Esophagus (tissue), 2 donors: ENCODE results near the gene BRME1. TPM values are rescaled to one million over a fixed set of nuclear protein-coding genes. Genes with fewer than 3 reads are reported as not detected.

Experiments used
- H3K27ac ChIP-seq, 2 donors: one replicate each; pipeline ENCODE4 v1.5.1; 2013; ENCODE audit warnings: low read depth in 2 of 2, mild to moderate bottlenecking in 2 of 2, inconsistent platforms in 1 of 2, low read length in 1 of 2, moderate library complexity in 1 of 2
- H3K27me3 ChIP-seq, 2 donors: one replicate each; pipeline ENCODE4 v1.6.1; 2013; ENCODE audit warnings: low read length in 2 of 2, control low read depth in 1 of 2, mild to moderate bottlenecking in 1 of 2; ENCODE audit not compliant: insufficient read depth in 2 of 2, control insufficient read depth in 1 of 2
- H3K36me3 ChIP-seq, 2 donors: one replicate each; pipeline ENCODE4 v1.6.1; 2013; ENCODE audit warnings: low read length in 1 of 2; ENCODE audit not compliant: control insufficient read depth in 2 of 2, insufficient read depth in 2 of 2
- H3K4me1 ChIP-seq, 2 donors: one replicate each; pipeline ENCODE4 v1.6.1; 2013; ENCODE audit warnings: low read length in 1 of 2; ENCODE audit not compliant: control insufficient read depth in 2 of 2, insufficient read depth in 2 of 2
- H3K4me3 ChIP-seq, 2 donors: one replicate each; pipeline ENCODE4 v1.5.1; 2013; ENCODE audit warnings: low read length in 2 of 2, mild to moderate bottlenecking in 2 of 2, low read depth in 1 of 2, moderate library complexity in 1 of 2
- H3K9me3 ChIP-seq, 2 donors: one replicate each; pipeline ENCODE4 v1.6.1; 2013; ENCODE audit warnings: mild to moderate bottlenecking in 2 of 2, low read depth in 1 of 2, low read length in 1 of 2, moderate library complexity in 1 of 2; ENCODE audit not compliant: control insufficient read depth in 2 of 2, insufficient read depth in 1 of 2
- WGBS, 2 donors: extraction: QIAGEN DNeasy Blood & Tissue Kit; methylation state at CpG; one replicate each; pipeline ENCODE4 v1.1.7; 2013; 5-methylcytosine and 5-hydroxymethylcytosine counted together
- polyA plus RNA-seq, 2 donors: library from polyadenylated mRNA; stranded (reverse); fragments of 200-250 nt; gene quantifications; one replicate each; pipeline ENCODE4 v1.2.3, GENCODE V29; 2013
- donor health status: healthy with polysubstance abuse.
- donor health status: Bipolar disorder and iron deficiency.

BRME1 gene
- polyA plus RNA-seq, 2 donors, result 7.5 to 13.0 TPM

GRCh38 chr19:13917888-13918406 is 12.0 kb upstream of the BRME1 start:
- H3K27me3 ChIP-seq, result no peaks in the 10 kb centered on the region
- no peak overlapping the region for H3K27ac ChIP-seq
- no peak overlapping the region for H3K4me3 ChIP-seq
- WGBS, 2 donors, result 84 to 85% methylated on average over 14 of the region's 14 CpGs
- peaks cover 18 to 52% of the 10 kb centered on the region in 2 donors for H3K36me3 ChIP-seq
- no peaks in the 10 kb centered on the region for H3K4me1 ChIP-seq
- peaks cover 0 to 6% of the 10 kb centered on the region in 2 donors for H3K9me3 ChIP-seq

GRCh38 chr19:13914777-13915176 is 8.9 kb upstream of the BRME1 start:
- peaks cover 10 to 38% of the 10 kb centered on the region in 2 donors for H3K36me3 ChIP-seq
- no peaks in the 10 kb centered on the region for H3K9me3 ChIP-seq
- H3K27ac ChIP-seq, result no peak overlapping the region
- H3K4me3 ChIP-seq, result no peak overlapping the region
- WGBS, 2 donors, result 68 to 71% methylated on average over 3 of the region's 3 CpGs
- H3K4me1 ChIP-seq, result no peaks in the 10 kb centered on the region
- no peaks in the 10 kb centered on the region for H3K27me3 ChIP-seq

- Histone ChIP-seq H3K36me3 (peaks cover 10 to 33% of the 10 kb centered on the region in 2 donors), H3K4me3 (no peak overlapping the region), H3K4me1 (no peaks in the 10 kb centered on the region), H3K27ac (no peak overlapping the region), H3K9me3 (no peaks in the 10 kb centered on the region), H3K27me3 (no peaks in the 10 kb centered on the region)
- WGBS, 2 donors, result 93 to 97% methylated on average over 17 of the region's 17 CpGs
Measured at GRCh38 chr19:13913352-13913751, 7.4 kb upstream of the BRME1 start.

GRCh38 chr19:13909430-13909829 is 3.5 kb upstream of the BRME1 start:
- no peak overlapping the region for H3K4me3 ChIP-seq
- H3K4me1 ChIP-seq, result peaks cover 0 to 5% of the 10 kb centered on the region in 2 donors
- no peak overlapping the region for H3K27ac ChIP-seq
- no peaks in the 10 kb centered on the region for H3K9me3 ChIP-seq
- peaks cover 10 to 20% of the 10 kb centered on the region in 2 donors for H3K36me3 ChIP-seq
- H3K27me3 ChIP-seq, result no peaks in the 10 kb centered on the region
- WGBS, 2 donors, result 85 to 97% methylated on average over 2 of the region's 2 CpGs

DNA sequence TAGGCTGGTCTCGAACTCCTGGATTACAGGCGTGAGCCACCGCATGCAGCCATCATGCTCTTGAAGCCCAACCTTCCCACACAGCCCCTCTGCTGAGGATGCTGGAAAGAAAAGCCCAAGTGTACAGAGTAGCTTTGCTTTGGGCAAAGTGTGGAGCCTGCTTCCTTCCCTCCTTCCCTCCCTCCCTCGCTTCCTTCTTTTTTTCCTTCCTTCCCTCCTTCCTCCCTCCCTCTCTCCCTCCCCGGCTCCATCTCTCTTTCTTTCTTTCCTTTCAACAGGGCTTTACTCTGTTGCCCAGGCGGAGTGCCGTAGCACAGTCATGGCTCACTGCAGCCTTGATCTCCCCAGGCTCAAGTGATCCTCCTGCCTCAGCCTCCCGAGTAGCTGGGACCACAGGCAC is 2.8 kb upstream of the BRME1 start:
- 89 to 92% methylated on average over 8 of the region's 8 CpGs for WGBS, 2 donors
- H3K36me3 ChIP-seq, result peaks cover 10 to 20% of the 10 kb centered on the region in 2 donors
- H3K27ac ChIP-seq, result no peak overlapping the region
- H3K9me3 ChIP-seq, result no peaks in the 10 kb centered on the region
- no peak overlapping the region for H3K4me3 ChIP-seq
- peaks cover 0 to 5% of the 10 kb centered on the region in 2 donors for H3K4me1 ChIP-seq
- H3K27me3 ChIP-seq, result no peaks in the 10 kb centered on the region

- Histone ChIP-seq H3K4me1 (peaks cover 0 to 5% of the 10 kb centered on the region in 2 donors), H3K36me3 (peaks cover 0 to 4% of the 10 kb centered on the region in 2 donors), H3K4me3 (peak overlapping the region; percentile 65 to 81), H3K27ac (peak overlapping the region in 1 of 2 donors; percentile 42), H3K27me3 (no peaks in the 10 kb centered on the region), H3K9me3 (no peaks in the 10 kb centered on the region)
- 81 to 89% methylated on average over 5 of the region's 5 CpGs for WGBS, 2 donors
Measured at GRCh38 chr19:13906910-13907309, 993 bp upstream of the BRME1 start.

GRCh38 chr19:13906521-13906904 is 596 bp upstream of the BRME1 start:
- peak overlapping the region; percentile 83 to 86 for H3K27ac ChIP-seq
- peaks cover 0 to 4% of the 10 kb centered on the region in 2 donors for H3K36me3 ChIP-seq
- peak overlapping the region; percentile 65 to 81 for H3K4me3 ChIP-seq
- no peaks in the 10 kb centered on the region for H3K27me3 ChIP-seq
- H3K9me3 ChIP-seq, result no peaks in the 10 kb centered on the region
- WGBS, 2 donors, result 2 to 4% methylated on average over 7 to 13 of the region's 13 CpGs
- H3K4me1 ChIP-seq, result peaks cover 0 to 5% of the 10 kb centered on the region in 2 donors

- H3K4me3 ChIP-seq, result no peak overlapping the region
- WGBS, 2 donors, result 75 to 78% methylated on average over 4 of the region's 4 CpGs
- no peaks in the 10 kb centered on the region for H3K9me3 ChIP-seq
- H3K27ac ChIP-seq, result no peak overlapping the region
- no peaks in the 10 kb centered on the region for H3K36me3 ChIP-seq
- H3K4me1 ChIP-seq, result peaks cover 0 to 5% of the 10 kb centered on the region in 2 donors
- H3K27me3 ChIP-seq, result no peaks in the 10 kb centered on the region
Measured at GRCh38 chr19:13902993-13903555, 2.8 kb downstream of the BRME1 start.

- H3K27ac ChIP-seq, result no peak overlapping the region
- no peaks in the 10 kb centered on the region for H3K4me1 ChIP-seq
- H3K27me3 ChIP-seq, result no peaks in the 10 kb centered on the region
- no peaks in the 10 kb centered on the region for H3K9me3 ChIP-seq
- 67 to 75% methylated on average over 5 of the region's 5 CpGs for WGBS, 2 donors
- H3K4me3 ChIP-seq, result no peak overlapping the region
- no peaks in the 10 kb centered on the region for H3K36me3 ChIP-seq
Measured at GRCh38 chr19:13899912-13900584, 5.9 kb downstream of the BRME1 start.

DNA sequence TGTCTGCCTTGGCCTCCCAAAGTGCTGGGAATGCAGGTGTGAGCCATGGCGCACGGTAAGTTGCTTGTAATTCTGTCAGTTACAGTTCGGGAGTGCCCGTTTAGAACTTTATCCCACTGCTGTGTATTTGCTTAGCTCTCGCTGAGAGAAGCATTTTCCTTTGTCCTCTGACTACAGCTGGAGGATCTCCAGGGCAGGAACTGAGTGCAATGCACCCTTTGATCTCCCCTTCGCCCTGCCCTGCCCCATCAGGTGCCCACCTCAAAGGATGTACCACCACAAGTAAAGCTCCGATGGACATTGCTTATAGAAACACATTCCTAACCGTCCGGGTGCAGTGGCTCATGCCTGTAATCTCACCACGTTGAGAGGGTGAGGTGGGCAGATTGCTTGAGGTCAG is 6.5 kb downstream of the BRME1 start:
- 61 to 76% methylated on average over 10 of the region's 10 CpGs for WGBS, 2 donors
- no peaks in the 10 kb centered on the region for H3K36me3 ChIP-seq
- H3K4me1 ChIP-seq, result no peaks in the 10 kb centered on the region
- H3K27me3 ChIP-seq, result no peaks in the 10 kb centered on the region
- no peak overlapping the region for H3K27ac ChIP-seq
- no peak overlapping the region for H3K4me3 ChIP-seq
- H3K9me3 ChIP-seq, result no peaks in the 10 kb centered on the region
